HG02981 (cell line): ENCODE measurements around the gene DKK2.
"Not testable (repeated sequence)": the region's sequence is repeated elsewhere in the genome, so short reads cannot be mapped to it uniquely, and the experiment has no call there.

ENCODE experiments used
- ATAC-seq: cut with Tn5 transposase; IDR thresholded peaks from one replicate; pipeline ENCODE4 v1.9.1; 2021; ENCODE audit warnings: mild to moderate bottlenecking, moderate library complexity; ENCODE audit not compliant: unreplicated experiment

The DKK2 gene

DNA sequence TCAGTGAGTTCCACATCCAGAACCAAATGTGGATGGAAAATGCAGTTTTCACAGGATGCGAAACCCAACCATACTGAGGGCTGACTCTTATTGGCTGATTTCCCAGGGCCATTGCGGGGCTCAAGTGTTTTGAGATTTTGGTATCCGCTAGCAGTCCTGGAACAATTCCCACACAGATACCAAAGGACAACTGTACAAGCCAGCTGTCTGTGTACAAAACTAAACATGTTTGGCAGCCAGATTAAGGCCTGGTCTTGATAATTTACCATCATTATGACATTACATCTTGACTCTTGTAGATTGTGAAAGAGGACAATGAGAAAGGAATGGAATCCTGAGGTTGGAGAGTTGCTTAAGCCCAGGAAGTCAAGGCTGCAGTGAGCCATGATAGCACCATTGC is 121.9 kb downstream of the DKK2 start:
- ATAC-seq: no peak

- no peak for ATAC-seq
These were observed 126.5 kb downstream of the DKK2 start for GRCh38 chr4:106909486-106910188.

GRCh38 chr4:106908049-106908448 is 128.1 kb downstream of the DKK2 start:
- ATAC-seq: not testable (repeated sequence)

- ATAC-seq: no peak
These were observed 128.9 kb downstream of the DKK2 start for GRCh38 chr4:106907216-106907615.

GRCh38 chr4:106906728-106907127 is 129.4 kb downstream of the DKK2 start:
- ATAC-seq: no peak

- ATAC-seq: peak; percentile 77
These were observed 137.4 kb downstream of the DKK2 start for GRCh38 chr4:106898621-106899230.

DNA sequence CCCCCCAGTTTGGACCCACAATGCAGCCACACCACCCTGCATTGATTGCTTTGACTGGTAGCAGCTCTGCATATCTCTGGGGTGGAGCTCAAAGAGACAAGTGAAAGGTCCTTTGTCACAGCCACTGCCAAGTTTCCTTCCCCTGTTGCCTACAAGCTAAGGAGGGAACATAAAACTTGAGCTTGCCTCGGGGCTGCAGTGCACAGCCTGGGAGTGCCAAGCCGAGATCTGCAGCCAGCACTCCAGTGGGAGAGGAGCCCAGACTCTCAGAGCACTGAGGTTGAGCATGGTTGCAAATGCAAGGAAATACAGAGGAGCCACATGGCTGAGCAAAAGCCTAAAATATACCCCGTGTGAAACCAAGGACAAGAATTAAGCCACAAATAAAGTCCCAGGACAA is 142.2 kb downstream of the DKK2 start:
- no peak for ATAC-seq

DNA sequence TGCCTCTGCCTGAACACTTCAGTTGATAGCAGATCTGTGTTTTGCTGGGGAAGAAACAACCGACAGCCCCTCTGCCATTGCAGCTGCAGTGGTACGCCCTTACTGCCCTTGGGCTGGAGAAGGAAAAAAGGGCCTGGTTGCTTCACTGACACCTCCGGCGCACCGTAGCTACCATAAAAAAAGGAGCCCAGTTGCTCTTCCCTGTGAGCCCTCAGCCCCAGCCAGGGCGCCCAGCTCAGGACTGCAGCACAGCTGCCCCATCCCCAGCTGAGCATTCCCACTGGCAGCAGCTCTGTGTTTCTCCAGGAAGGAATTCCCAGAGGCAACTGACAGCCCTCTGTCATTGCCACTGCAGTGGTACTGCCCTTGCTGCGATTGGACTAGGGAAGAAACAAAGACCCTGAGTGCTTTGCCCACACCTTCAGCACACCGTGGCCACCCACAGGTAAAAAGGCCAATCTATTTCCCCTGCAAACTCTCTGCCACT is 142.7 kb downstream of the DKK2 start:
- no peak for ATAC-seq

- no peak for ATAC-seq
These were observed 143.3 kb downstream of the DKK2 start for GRCh38 chr4:106892786-106893185.

GRCh38 chr4:106875340-106875739 is 160.8 kb downstream of the DKK2 start:
- no peak for ATAC-seq
